Astrocyte of the cerebellum (primary cell): Measurements from ENCODE around the gene SLC25A29.

ENCODE experiments used
- DNase-seq: peaks from one replicate; pipeline ENCODE4 v3.0.0-alpha.2; 2011; ENCODE audit warnings: low read depth
- H3K4me3 ChIP-seq: 2 replicates; pipeline ENCODE4 v1.5.1; 2011; ENCODE audit warnings: mild to moderate bottlenecking, low read depth, low read length, moderate library complexity
- CTCF ChIP-seq: IDR thresholded peaks from 2 replicates; pipeline ENCODE4 v1.5.1; 2012; ENCODE audit warnings: low read length, low read depth, moderate library complexity, mild to moderate bottlenecking; ENCODE audit errors: missing control alignments
- in situ Hi-C: cut with HindIII; loops from 2 replicates; pipeline ENCODE4 v1.10.0; 2017; ENCODE audit warnings: low sequenced_read_pairs

SLC25A29 gene

GRCh38 chr14:100296106-100296651, 10.1 kb downstream of the SLC25A29 start:
- DNase-seq: no peak
- in situ Hi-C loops: no loop called here
- no peak overlapping the region for H3K4me3 ChIP-seq
- TF ChIP-seq CTCF: no peak

- DNase-seq: no peak
- in situ Hi-C loops: no loop called here
- no peak for TF ChIP-seq CTCF
- H3K4me3 ChIP-seq: no peak overlapping the region
These were observed 10.7 kb downstream of the SLC25A29 start for GRCh38 chr14:100295376-100296105.

- H3K4me3 ChIP-seq: no peak overlapping the region
- in situ Hi-C loops: no loop called here
- no peak for DNase-seq
- no peak for TF ChIP-seq CTCF
These were observed 11.3 kb downstream of the SLC25A29 start for GRCh38 chr14:100294963-100295330.

GRCh38 chr14:100294213-100294962, 11.9 kb downstream of the SLC25A29 start:
- H3K4me3 ChIP-seq: no peak overlapping the region
- DNase-seq: no peak
- in situ Hi-C loops: no loop called here

GRCh38 chr14:100293497-100294212, 12.6 kb downstream of the SLC25A29 start:
- DNase-seq: no peak
- in situ Hi-C loops: no loop called here
- TF ChIP-seq CTCF: no peak
- no peak overlapping the region for H3K4me3 ChIP-seq

More at GRCh38 chr14:100294213-100294962, 11.9 kb downstream of the SLC25A29 start:
- no peak for TF ChIP-seq CTCF

GRCh38 chr14:100292776-100293461, 13.3 kb downstream of the SLC25A29 start:
- H3K4me3 ChIP-seq: no peak overlapping the region
- DNase-seq: no peak
- no peak for TF ChIP-seq CTCF
- in situ Hi-C loops: no loop called here
